Spleen (tissue), 11 donors: ENCODE data around the gene CSTPP1. TPM values are rescaled to one million over a fixed set of nuclear protein-coding genes. Genes with fewer than 3 reads are reported as not detected.
"Not testable (repeated sequence)": the region's sequence is repeated elsewhere in the genome, so short reads cannot be mapped to it uniquely, and the experiment has no call there.

Experiments
- DNase-seq: peaks from one replicate; pipeline ENCODE4 v3.0.0-alpha.2; 2020
- H3K27ac ChIP-seq, 8 donors: fragments of 200-600 bp; sonication (generic) in 7 of 8; 1 replicate in 4 of 8; 2 replicates in 4 of 8; pipeline versions ENCODE4 v1.5.0 to v1.8.0; 2016 to 2021; ENCODE audit warnings: inconsistent platforms in 4 of 8, mild to moderate bottlenecking in 4 of 8, moderate library complexity in 1 of 8
- H3K27me3 ChIP-seq, 7 donors: fragments of 200-600 bp; sonication (generic) in 6 of 7; replicated peaks in 1 of 7; 1 replicate in 4 of 7; 2 replicates in 3 of 7; pipeline versions ENCODE4 v1.5.0 to v1.8.0; 2016 to 2021; ENCODE audit warnings: inconsistent platforms in 3 of 7, mild to moderate bottlenecking in 1 of 7
- H3K36me3 ChIP-seq, 6 donors: fragments of 200-600 bp; sonication (generic) in 5 of 6; 1 replicate in 4 of 6; 2 replicates in 2 of 6; pipeline versions ENCODE4 v1.5.0 to v1.8.0; 2016 to 2021; ENCODE audit warnings: inconsistent platforms in 2 of 6
- H3K4me1 ChIP-seq, 6 donors: fragments of 200-600 bp; sonication (generic) in 5 of 6; 1 replicate in 3 of 6; 2 replicates in 3 of 6; pipeline versions ENCODE4 v1.5.0 to v1.8.0; 2016 to 2021; ENCODE audit warnings: inconsistent platforms in 3 of 6
- H3K4me3 ChIP-seq, 8 donors: fragments of 200-600 bp; sonication (generic) in 7 of 8; 1 replicate in 4 of 8; 2 replicates in 4 of 8; pipeline versions ENCODE4 v1.5.0 to v1.8.0; 2016 to 2021; ENCODE audit warnings: inconsistent platforms in 4 of 8, mild to moderate bottlenecking in 4 of 8, moderate library complexity in 2 of 8
- H3K9me3 ChIP-seq, 8 donors: fragments of 200-600 bp; sonication (generic) in 7 of 8; 1 replicate in 4 of 8; 2 replicates in 4 of 8; pipeline versions ENCODE4 v1.5.0 to v1.8.0; 2016 to 2021; ENCODE audit warnings: inconsistent platforms in 4 of 8
- CTCF ChIP-seq, 11 experiments: fragments of 200-600 bp in 7 of 11; fragments of 450-650 bp in 4 of 11; sonication (generic) in 4 of 11; IDR thresholded peaks in 8 of 11; conservative IDR thresholded peaks in 3 of 11; 1 replicate in 7 of 11; 2 replicates in 4 of 11; pipeline versions ENCODE4 v1.4.0 to v1.8.0; 2016 to 2021; ENCODE audit warnings: antibody characterized with exemption in 11 of 11, inconsistent platforms in 4 of 11, mild to moderate bottlenecking in 1 of 11
- POLR2A ChIP-seq, 3 donors: fragments of 450-650 bp; IDR thresholded peaks; one replicate each; pipeline ENCODE4 v1.5.1; 2017; ENCODE audit warnings: antibody characterized with exemption in 3 of 3, mild to moderate bottlenecking in 1 of 3
- POLR2AphosphoS5 ChIP-seq, 3 donors: sonication (generic); formaldehyde crosslinking; IDR thresholded peaks; one replicate each; pipeline ENCODE4 v1.5.1; 2017; ENCODE audit warnings: antibody characterized with exemption in 3 of 3
- WGBS, 5 donors: extraction: QIAGEN DNeasy Blood & Tissue Kit in 3 of 5; methylation state at CpG; one replicate each; pipeline versions ENCODE4 v1.1.5 to v1.1.7; 2013 to 2018; 5-methylcytosine and 5-hydroxymethylcytosine counted together
- intact Hi-C: fragments of 100-400 bp; cut with DNase I; formaldehyde crosslinking; loops from one replicate; pipeline ENCODE4 v1.15.0; 2023; ENCODE audit warnings: low total_unique reads
- polyA plus RNA-seq, 3 donors: library from polyadenylated mRNA; stranded (reverse); fragments of 200-250 nt; gene quantifications; one replicate each; pipeline ENCODE4 v1.2.1, GENCODE V29; 2013
- total RNA-seq, 7 donors: library from RNA; depleted of rRNA in 3 of 7; stranded (reverse); fragments of >200 nt in 3 of 7; fragmentation: NEBNext Ultra II Directional in 4 of 7; extraction: Animal tissue kit (Norgen Biotek cat#: 25700) in 4 of 7; gene quantifications; one replicate each; pipeline versions ENCODE4 v1.1.0 to v1.2.1, GENCODE V29; 2016 to 2021
- donor health status: healthy with polysubstance abuse.
- donor health status: DM: no; HTN: no; CAD: no; lungs with moderate emphysema.
- donor health status: DM: no; HTN: no; CAD: no.
- donor health status: Bipolar disorder and iron deficiency.
- donor health status: healthy.
- donor health status: DM: no; HTN: no; CAD: no.
- donor health status: DM: yes; HTN: yes; CAD: no.

Gene CSTPP1
- total and polyA plus RNA-seq, 10 donors: 8.6 to 23.0 (median 14.4) TPM

DNA sequence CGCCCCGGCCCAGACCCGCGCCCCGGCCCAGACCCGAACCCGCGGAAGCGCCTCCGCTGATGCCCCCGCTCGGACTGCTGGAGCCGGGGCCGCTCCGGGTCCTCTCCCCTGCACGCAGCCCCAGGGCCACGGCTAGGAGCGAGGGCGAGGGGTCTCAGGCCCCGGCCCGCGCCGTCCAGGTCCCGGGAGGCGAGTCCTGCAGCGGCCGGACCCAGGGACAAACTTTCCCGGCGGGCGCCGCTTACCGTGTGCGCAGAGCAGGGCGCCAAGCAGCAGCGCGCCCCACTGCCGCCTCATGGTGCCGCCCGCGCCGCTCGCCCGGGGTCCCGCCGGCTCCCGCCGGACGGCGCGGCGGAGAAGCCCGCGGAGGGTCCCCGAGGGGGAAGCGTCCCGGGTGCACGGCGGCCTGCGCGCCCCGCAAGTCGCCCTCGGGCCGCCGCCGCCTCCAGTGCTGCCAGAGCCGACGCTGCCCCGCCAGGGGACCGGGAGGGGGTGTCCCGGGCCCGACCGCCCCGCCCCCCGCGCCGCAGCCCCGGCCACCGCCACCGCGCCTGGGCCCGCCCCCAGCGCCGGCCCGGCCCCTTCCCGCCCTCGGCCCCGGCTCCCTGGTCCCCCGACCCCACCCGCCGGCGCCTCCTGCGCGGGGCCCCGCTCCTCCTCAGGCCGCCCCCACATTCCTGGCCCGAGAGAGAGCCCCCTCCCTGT, 18.3 kb upstream of the CSTPP1 start, which contains the start of gene LRP4:
LRP4 (minus strand) TSS at position 468 of the 705 bp plus-strand sequence; CDS start at position 297, 171 bp downstream.
- WGBS, 5 donors: 0 to 1% (median 0%) methylated on average over 1 to 97 of the region's 97 CpGs
- peaks cover 0 to 66% (median 35%) of the 10 kb centered on the region in 7 donors for H3K27me3 ChIP-seq
- H3K27ac ChIP-seq: peak within 1 kb of the TSS in 7 of 8 donors; percentile 35 to 77 (median 63)
- TF ChIP-seq CTCF (IDR thresholded peaks at IDR 0.05 in 8 of 11, conservative IDR thresholded peaks at IDR 0.05 in 3 of 11) (no peak), POLR2AphosphoS5 (IDR thresholded peaks at IDR 0.05) (peak in 1 of 3 donors; percentile 59)
- peak; percentile 85 for DNase-seq
- H3K4me1 ChIP-seq: peaks cover 10 to 67% (median 52%) of the 10 kb centered on the region in 6 donors
- H3K4me3 ChIP-seq: peak within 1 kb of the TSS; percentile 55 to 84 (median 62)
- intact Hi-C loops: no loop called here
- no peaks in the 10 kb centered on the region for H3K36me3 ChIP-seq
- no peaks in the 10 kb centered on the region for H3K9me3 ChIP-seq

DNA sequence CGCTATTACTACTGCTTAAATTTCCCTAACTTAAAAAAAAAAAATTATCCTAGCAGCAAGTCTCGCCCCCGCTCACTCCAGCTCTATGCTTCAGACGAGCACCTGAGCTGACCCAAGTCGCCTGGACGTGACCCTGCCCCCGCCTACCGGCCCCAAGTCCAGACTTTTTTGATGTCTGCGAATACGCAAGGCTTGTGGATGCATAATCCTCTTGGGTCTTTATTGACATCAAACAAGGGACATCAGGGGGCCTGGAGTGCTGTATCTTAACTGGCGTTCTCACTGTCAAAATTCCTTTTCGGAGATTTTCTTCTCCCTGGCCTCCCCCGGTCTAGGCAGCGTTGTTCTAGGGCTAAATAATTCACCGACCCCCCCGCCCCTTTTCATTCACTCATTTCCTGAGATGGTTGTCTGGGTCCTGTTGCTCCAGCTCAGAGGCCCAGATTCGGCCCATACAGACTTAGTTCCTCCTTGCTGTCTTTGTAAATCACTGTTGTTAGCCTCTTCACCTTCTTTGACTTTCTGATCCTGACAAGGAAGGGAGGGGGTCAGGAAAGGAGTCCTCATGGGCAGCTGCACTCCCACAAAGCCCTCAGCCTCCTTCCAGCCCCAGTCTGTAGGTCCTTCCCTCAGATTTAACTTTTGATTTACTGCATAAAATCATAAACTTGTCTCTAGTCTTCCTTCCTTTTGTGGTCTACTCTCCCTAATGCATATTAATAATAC, 17.6 kb upstream of the CSTPP1 start:
- peaks cover 10 to 60% (median 46%) of the 10 kb centered on the region in 6 donors for H3K4me1 ChIP-seq
- intact Hi-C loops: no loop called here

DNA sequence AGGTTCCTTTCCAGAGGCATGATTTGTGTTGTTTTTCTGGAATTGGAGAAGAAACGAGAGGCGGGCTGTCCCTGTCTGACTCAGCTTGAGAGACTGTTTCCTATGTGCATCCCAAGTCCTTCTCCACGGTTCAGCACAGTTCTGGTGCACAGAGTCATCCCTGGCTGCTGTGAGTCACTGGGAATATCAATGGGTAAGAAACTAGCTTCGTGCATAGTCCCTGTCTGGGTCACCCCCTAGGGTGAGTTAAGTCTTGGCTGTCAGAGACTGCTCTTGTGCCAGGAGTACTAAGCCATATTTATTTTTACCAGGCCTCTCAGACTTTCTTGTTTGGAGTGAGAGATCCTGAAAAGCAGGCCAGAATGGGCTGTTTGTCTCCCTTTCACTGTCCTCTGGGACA, 15.8 kb upstream of the CSTPP1 start:
- Histone ChIP-seq H3K27ac (peak overlapping the region in 7 of 8 donors; percentile 9 to 50 (median 39)), H3K36me3 (no peaks in the 10 kb centered on the region), H3K9me3 (no peaks in the 10 kb centered on the region), H3K4me3 (no peak overlapping the region), H3K27me3 (peaks cover 0 to 41% (median 31%) of the 10 kb centered on the region in 7 donors), H3K4me1 (peaks cover 7 to 43% (median 40%) of the 10 kb centered on the region in 6 donors)
- WGBS, 5 donors: 55 to 79% (median 76%) methylated on average over 4 of the region's 4 CpGs
- intact Hi-C loops: no loop called here
- TF ChIP-seq POLR2AphosphoS5 (IDR thresholded peaks at IDR 0.05) (no peak), POLR2A (IDR thresholded peaks at IDR 0.05) (no peak), CTCF (IDR thresholded peaks at IDR 0.05 in 8 of 11, conservative IDR thresholded peaks at IDR 0.05 in 3 of 11) (no peak)
- DNase-seq: no peak

More for the DNA sequence above, 17.6 kb upstream of the CSTPP1 start:
- Histone ChIP-seq H3K27ac (peak overlapping the region in 5 of 8 donors; percentile 32 to 77 (median 49)), H3K27me3 (peaks cover 0 to 59% (median 35%) of the 10 kb centered on the region in 7 donors), H3K4me3 (peak overlapping the region in 7 of 8 donors; percentile 5 to 84 (median 62)), H3K9me3 (no peaks in the 10 kb centered on the region), H3K36me3 (no peaks in the 10 kb centered on the region)
- TF ChIP-seq CTCF (IDR thresholded peaks at IDR 0.05 in 8 of 11, conservative IDR thresholded peaks at IDR 0.05 in 3 of 11): no peak
- TF ChIP-seq POLR2A (IDR thresholded peaks at IDR 0.05): no peak
- no peak for TF ChIP-seq POLR2AphosphoS5 (IDR thresholded peaks at IDR 0.05)
- 17 to 25% (median 20%) methylated on average over 16 to 17 of the region's 17 CpGs for WGBS, 5 donors
- no peak for DNase-seq

- H3K27ac ChIP-seq, H3K4me1 ChIP-seq, H3K36me3 ChIP-seq, H3K9me3 ChIP-seq, DNase-seq, H3K4me3 ChIP-seq, intact Hi-C loops: not testable (repeated sequence)
- H3K27me3 ChIP-seq: peaks cover 0 to 13% (median 0%) of the 10 kb centered on the region in 7 donors
- 75 to 93% (median 83%) methylated on average over 4 of the region's 4 CpGs for whole genome bisulfite sequencing, 5 donors
Measured at GRCh38 chr11:46927928-46928327, 8.6 kb upstream of the CSTPP1 start.

DNA sequence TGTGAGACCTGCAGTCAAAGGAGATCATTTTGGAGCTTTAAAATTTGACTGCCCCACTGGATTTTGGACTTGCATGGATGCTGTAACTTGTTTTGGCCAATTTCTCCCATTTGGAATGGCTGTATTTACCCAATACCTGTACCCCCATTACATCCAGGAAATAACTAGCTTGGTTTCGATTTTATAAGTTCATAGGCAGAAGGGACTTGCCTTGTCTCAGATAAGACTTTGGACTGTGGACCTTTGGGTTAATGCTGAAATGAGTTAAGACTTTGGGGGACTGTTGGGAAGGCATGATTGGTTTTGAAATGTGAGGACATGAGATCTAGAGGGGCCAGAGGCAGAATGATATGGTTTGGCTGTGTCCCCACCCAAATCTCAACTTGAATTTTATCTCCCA, 7.9 kb upstream of the CSTPP1 start:
- H3K9me3 ChIP-seq, intact Hi-C loops, H3K4me1 ChIP-seq, H3K4me3 ChIP-seq, H3K36me3 ChIP-seq, H3K27ac ChIP-seq, DNase-seq: not testable (repeated sequence)
- 43 to 84% (median 65%) methylated on average over 1 of the region's 1 CpG for WGBS, 5 donors
- H3K27me3 ChIP-seq: peaks cover 0 to 13% (median 0%) of the 10 kb centered on the region in 7 donors
